ENCODE measurements around the gene FKBP7.
"Not testable (repeated sequence)": the region's sequence is repeated elsewhere in the genome, so short reads cannot be mapped to it uniquely, and the experiment has no call there.

Gene FKBP7

GRCh38 chr2:178450524-178450773, 28.0 kb downstream of the FKBP7 start:
- DNase-seq (ENCODE audit: low spot score) (no peak), FAIRE-seq (no peak)

GRCh38 chr2:178449700-178450523, 28.5 kb downstream of the FKBP7 start:
- DNase-seq (ENCODE audit: low spot score) (no peak), FAIRE-seq (no peak)

GRCh38 chr2:178448968-178449661, 29.3 kb downstream of the FKBP7 start:
- DNase-seq (ENCODE audit: low spot score) (no peak), FAIRE-seq (no peak)

- no peak for DNase-seq (ENCODE audit: low spot score)
- no peak for FAIRE-seq
These were observed 37.0 kb downstream of the FKBP7 start for GRCh38 chr2:178441426-178441825.

GRCh38 chr2:178436662-178437061, 41.7 kb downstream of the FKBP7 start:
- FAIRE-seq (no peak), DNase-seq (ENCODE audit: low spot score) (no peak)

- no peak for FAIRE-seq
These were observed 49.1 kb downstream of the FKBP7 start for GRCh38 chr2:178429336-178429735.

GRCh38 chr2:178428396-178428806, 50.0 kb downstream of the FKBP7 start:
- DNase-seq (ENCODE audit: low spot score) (no peak), FAIRE-seq (no peak)

More at GRCh38 chr2:178429336-178429735, 49.1 kb downstream of the FKBP7 start:
- DNase-seq (ENCODE audit: low spot score): no peak

GRCh38 chr2:178427458-178427857, 50.9 kb downstream of the FKBP7 start:
- FAIRE-seq (no peak), DNase-seq (ENCODE audit: low spot score) (no peak)

- DNase-seq (ENCODE audit: low spot score): no peak
- FAIRE-seq: no peak
These were observed 52.0 kb downstream of the FKBP7 start for GRCh38 chr2:178426388-178426787.

GRCh38 chr2:178425255-178425827, 53.1 kb downstream of the FKBP7 start:
- FAIRE-seq: no peak
- no peak for DNase-seq (ENCODE audit: low spot score)

GRCh38 chr2:178423746-178424145, 54.7 kb downstream of the FKBP7 start:
- FAIRE-seq; DNase-seq (ENCODE audit: low spot score): not testable (repeated sequence)

GRCh38 chr2:178422097-178422496, 56.3 kb downstream of the FKBP7 start:
- no peak for DNase-seq (ENCODE audit: low spot score)
- FAIRE-seq: no peak

GRCh38 chr2:178420463-178420999, 57.9 kb downstream of the FKBP7 start:
- DNase-seq (ENCODE audit: low spot score) (no peak), FAIRE-seq (no peak)

GRCh38 chr2:178419123-178419522, 59.3 kb downstream of the FKBP7 start:
- no peak for FAIRE-seq
- no peak for DNase-seq (ENCODE audit: low spot score)

- DNase-seq (ENCODE audit: low spot score) (no peak), FAIRE-seq (no peak)
These were observed 60.0 kb downstream of the FKBP7 start for GRCh38 chr2:178418426-178418825.

GRCh38 chr2:178417916-178418315, 60.5 kb downstream of the FKBP7 start:
- no peak for DNase-seq (ENCODE audit: low spot score)
- FAIRE-seq: no peak

GRCh38 chr2:178415979-178416378, 62.4 kb downstream of the FKBP7 start:
- DNase-seq (ENCODE audit: low spot score): no peak
- no peak for FAIRE-seq

- FAIRE-seq: peak; percentile 88
- peak; percentile 92 for DNase-seq (ENCODE audit: low spot score)
These were observed 63.8 kb downstream of the FKBP7 start for GRCh38 chr2:178414266-178415247.
